ENCODE results near the gene GCNT2.

GRCh38 chr6:10559522-10560152, 38.5 kb downstream of the GCNT2 start:
- TF ChIP-seq, protein P1, sequence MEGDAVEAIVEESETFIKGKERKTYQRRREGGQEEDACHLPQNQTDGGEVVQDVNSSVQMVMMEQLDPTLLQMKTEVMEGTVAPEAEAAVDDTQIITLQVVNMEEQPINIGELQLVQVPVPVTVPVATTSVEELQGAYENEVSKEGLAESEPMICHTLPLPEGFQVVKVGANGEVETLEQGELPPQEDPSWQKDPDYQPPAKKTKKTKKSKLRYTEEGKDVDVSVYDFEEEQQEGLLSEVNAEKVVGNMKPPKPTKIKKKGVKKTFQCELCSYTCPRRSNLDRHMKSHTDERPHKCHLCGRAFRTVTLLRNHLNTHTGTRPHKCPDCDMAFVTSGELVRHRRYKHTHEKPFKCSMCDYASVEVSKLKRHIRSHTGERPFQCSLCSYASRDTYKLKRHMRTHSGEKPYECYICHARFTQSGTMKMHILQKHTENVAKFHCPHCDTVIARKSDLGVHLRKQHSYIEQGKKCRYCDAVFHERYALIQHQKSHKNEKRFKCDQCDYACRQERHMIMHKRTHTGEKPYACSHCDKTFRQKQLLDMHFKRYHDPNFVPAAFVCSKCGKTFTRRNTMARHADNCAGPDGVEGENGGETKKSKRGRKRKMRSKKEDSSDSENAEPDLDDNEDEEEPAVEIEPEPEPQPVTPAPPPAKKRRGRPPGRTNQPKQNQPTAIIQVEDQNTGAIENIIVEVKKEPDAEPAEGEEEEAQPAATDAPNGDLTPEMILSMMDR (conservative IDR thresholded peaks at IDR 0.05 in 1 of 2, IDR thresholded peaks at IDR 0.05 in 1 of 2; ENCODE audit: extremely low read depth in 1 of 2, insufficient read depth in 1 of 2, low read depth in 1 of 2, low read length in 2 of 2), result no peak
- TF ChIP-seq EZH2 (IDR thresholded peaks at IDR 0.05; ENCODE audit: borderline replicate concordance, low read length), result no peak

All from mammary epithelial cell (primary cell).